BJ (cell line): ENCODE results near the gene SSR3. TPM values are rescaled to one million over a fixed set of nuclear protein-coding genes. Genes with fewer than 3 reads are reported as not detected.
"Not testable (repeated sequence)": the region's sequence is repeated elsewhere in the genome, so short reads cannot be mapped to it uniquely, and the experiment has no call there.

ENCODE experiments used
- CTCF ChIA-PET: fragments of 350-600 bp; formaldehyde crosslinking; extraction: SDS; loops from one replicate; lab custom pipeline; 2021; ENCODE audit warnings: antibody characterized with exemption, inconsistent platforms; lab: Yijun Ruan, JAX
- POLR2A ChIA-PET: fragments of 300-600 bp; sonication (Branson Sonifier 250); formaldehyde crosslinking; extraction: SDS; loops from one replicate; lab custom pipeline; 2021; ENCODE audit warnings: antibody characterized with exemption; lab: Charles Lee
- DNase-seq: peaks from one replicate; pipeline ENCODE4 v3.0.0-alpha.2; 2011; ENCODE audit warnings: low read depth
- H3K27me3 ChIP-seq: 2 replicates; pipeline ENCODE4 v1.6.0; 2011; ENCODE audit warnings: low read length; ENCODE audit not compliant: control insufficient read depth, insufficient read depth
- H3K36me3 ChIP-seq: 2 replicates; pipeline ENCODE4 v1.5.1; 2011; ENCODE audit warnings: low read length; ENCODE audit not compliant: control insufficient read depth, insufficient read depth
- H3K4me3 ChIP-seq: 2 replicates; pipeline ENCODE4 v1.5.1; 2011; ENCODE audit warnings: low read depth, mild to moderate bottlenecking, control low read depth, low read length
- polyA plus RNA-seq: library from polyadenylated mRNA; depleted of rRNA; stranded (reverse); fragments of >200 nt; gene quantifications from 2 replicates; pipeline ENCODE4 v1.2.3, GENCODE V29; 2011
- TF ChIP-seq, protein P1 (sequence below): IDR thresholded peaks from 2 replicates; pipeline ENCODE4 v1.5.1; 2011; ENCODE audit warnings: low read depth, mild to moderate bottlenecking, control low read depth, inconsistent platforms, low read length, moderate library complexity; ENCODE audit not compliant: insufficient read depth

The SSR3 gene
- polyA plus RNA-seq, 1 experiment: 268 TPM

DNA sequence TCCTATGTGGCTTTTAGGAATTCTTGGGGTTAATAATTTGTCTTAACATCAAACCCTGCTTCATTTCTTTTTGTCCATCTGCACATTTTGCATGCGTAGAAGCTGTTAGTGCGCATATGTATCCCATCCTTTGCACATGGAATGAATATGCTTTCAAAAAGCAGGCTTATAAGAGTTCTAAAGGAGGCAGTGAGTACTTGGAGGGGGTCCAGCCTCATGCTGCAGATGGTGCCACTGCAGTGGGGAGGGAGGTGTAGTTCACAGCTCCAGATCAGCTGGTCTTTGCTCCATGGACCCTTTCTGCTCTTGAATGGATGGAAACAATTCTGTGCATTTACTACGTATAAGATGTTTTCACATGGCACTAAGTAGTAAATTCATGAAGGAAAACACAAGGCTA lies 20.7 kb upstream of the SSR3 start:
- no peak overlapping the region for H3K4me3 ChIP-seq
- DNase-seq: no peak
- no peaks in the 10 kb centered on the region for H3K36me3 ChIP-seq
- TF ChIP-seq, protein P1, sequence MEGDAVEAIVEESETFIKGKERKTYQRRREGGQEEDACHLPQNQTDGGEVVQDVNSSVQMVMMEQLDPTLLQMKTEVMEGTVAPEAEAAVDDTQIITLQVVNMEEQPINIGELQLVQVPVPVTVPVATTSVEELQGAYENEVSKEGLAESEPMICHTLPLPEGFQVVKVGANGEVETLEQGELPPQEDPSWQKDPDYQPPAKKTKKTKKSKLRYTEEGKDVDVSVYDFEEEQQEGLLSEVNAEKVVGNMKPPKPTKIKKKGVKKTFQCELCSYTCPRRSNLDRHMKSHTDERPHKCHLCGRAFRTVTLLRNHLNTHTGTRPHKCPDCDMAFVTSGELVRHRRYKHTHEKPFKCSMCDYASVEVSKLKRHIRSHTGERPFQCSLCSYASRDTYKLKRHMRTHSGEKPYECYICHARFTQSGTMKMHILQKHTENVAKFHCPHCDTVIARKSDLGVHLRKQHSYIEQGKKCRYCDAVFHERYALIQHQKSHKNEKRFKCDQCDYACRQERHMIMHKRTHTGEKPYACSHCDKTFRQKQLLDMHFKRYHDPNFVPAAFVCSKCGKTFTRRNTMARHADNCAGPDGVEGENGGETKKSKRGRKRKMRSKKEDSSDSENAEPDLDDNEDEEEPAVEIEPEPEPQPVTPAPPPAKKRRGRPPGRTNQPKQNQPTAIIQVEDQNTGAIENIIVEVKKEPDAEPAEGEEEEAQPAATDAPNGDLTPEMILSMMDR: no peak
- POLR2A ChIA-PET: no interaction called here
- no peaks in the 10 kb centered on the region for H3K27me3 ChIP-seq
- CTCF ChIA-PET: interaction anchor here (1.2 to 1.5 kb wide), 2 partner anchors 10 kb away, joined by 4 to 5 read pairs; no protein-coding TSS in a partner anchor

DNA sequence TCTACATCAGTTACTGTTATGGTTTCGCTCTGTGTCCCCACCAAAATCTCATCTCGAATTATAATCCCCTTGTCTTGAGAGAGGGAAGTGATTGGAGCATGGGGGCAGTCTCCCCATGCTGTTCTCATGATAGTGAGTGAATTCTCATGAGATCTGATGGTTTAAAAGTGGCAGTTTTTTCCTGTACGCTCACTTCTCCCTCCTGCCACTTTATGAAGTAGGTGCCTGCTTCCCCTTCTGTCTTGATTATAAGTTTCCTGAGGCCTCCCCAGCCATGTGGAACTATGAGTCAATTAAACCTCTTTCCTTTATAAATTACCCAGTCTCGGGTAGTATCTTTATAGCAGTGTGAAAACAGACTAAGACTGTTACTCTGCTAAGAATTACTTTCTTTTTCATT lies 15.0 kb upstream of the SSR3 start:
- H3K4me3 ChIP-seq, POLR2A ChIA-PET, CTCF ChIA-PET, H3K27me3 ChIP-seq, H3K36me3 ChIP-seq, DNase-seq: not testable (repeated sequence)

DNA sequence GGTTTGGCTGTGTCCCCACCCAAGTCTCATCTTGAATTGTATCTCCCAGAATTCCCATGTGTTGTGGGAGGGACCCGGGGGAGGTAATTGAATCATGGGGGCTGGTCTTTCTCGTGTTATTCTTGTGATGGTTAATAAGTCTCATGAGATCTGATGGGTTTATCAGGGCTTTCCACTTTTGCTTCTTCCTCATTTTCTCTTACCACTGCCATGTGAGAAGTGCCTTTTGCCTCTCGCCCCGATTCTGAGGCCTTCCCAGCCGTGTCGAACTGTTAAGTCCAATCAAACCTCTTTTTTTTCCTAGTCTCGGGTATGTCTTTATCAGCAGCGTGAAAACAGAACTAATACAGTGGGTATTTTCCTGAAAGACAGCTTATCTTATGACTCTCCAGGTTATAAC lies 14.1 kb upstream of the SSR3 start:
- DNase-seq, POLR2A ChIA-PET, H3K36me3 ChIP-seq, H3K27me3 ChIP-seq, H3K4me3 ChIP-seq: not testable (repeated sequence)
- CTCF ChIA-PET: interaction anchor here (1.0 kb wide), 1 partner anchor 568 kb away, joined by 3 read pairs; no protein-coding TSS in a partner anchor

DNA sequence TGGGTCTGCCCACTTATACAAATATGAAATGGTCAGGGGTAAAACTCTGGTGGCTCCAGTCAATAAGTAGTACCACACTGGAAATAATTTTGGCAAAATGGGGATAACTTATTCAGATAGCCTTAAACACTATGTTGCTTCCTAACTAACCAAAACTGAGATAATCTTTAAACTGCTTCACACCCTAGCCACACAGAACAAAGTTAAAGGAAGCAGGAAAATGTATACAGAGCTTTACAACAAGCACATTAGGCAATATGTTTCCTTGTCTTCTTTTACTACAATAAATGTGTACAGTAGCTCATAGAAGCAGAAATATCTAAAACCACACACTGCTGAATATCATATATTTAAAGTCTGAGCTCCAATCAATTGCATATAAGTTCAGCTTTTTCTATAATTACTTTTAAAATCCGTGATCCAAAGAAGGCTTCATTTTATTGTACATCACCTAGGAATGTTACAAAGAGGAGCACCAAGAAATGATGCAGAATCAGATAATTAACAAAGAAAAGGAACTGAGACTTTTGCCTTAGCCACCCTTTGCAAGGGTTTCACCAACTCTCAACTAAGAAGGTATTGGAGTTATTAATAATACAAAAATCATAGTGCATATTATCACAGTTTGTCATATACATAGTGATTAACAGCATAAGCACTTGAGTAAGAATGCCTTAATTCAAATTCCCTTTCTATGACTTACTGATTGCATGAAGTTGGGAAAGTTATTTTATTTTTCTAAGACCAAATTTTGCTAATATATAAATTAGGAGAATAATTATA lies 9.2 kb upstream of the SSR3 start:
- TF ChIP-seq, protein P1: no peak
- DNase-seq: no peak
- CTCF ChIA-PET: interaction anchor here (0.6 to 1.5 kb wide), 2 partner anchors 22 to 572 kb away, joined by 3 read pairs; no protein-coding TSS in a partner anchor
- Histone ChIP-seq H3K36me3 (no peaks in the 10 kb centered on the region), H3K4me3 (no peak overlapping the region), H3K27me3 (no peaks in the 10 kb centered on the region)
- POLR2A ChIA-PET: no interaction called here

GRCh38 chr3:156562486-156562885 lies 7.6 kb upstream of the SSR3 start:
- H3K27me3 ChIP-seq, CTCF ChIA-PET, POLR2A ChIA-PET, H3K4me3 ChIP-seq, H3K36me3 ChIP-seq, DNase-seq: not testable (repeated sequence)

DNA sequence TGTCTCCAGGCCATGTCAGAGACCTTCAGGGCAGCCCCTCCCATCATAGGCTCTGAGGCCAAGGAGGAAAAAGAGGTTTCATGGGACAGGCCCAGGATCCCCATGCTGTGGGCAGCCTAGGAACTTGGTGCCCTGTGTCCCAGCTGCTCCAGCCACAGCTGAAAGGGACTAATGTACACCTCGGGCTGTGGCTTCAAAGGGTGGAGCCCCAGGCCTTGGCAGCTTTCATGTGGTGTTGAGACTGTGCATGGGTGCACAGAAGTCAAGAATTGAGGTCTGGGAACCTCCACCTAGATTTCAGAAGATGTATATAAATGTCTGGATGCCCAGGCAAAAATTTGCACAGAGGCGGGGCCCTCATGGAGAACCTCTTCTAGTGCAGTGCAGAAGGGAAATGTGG lies 6.6 kb upstream of the SSR3 start:
- Histone ChIP-seq H3K36me3 (no peaks in the 10 kb centered on the region), H3K4me3 (no peak overlapping the region), H3K27me3 (no peaks in the 10 kb centered on the region)
- ChIA-PET POLR2A (no interaction called here), CTCF (interaction anchor here (0.6 kb wide), 1 partner anchor 39 kb away, joined by 3 read pairs; no protein-coding TSS in a partner anchor)
- no peak for DNase-seq
- TF ChIP-seq, protein P1: no peak
